Endothelial cell of umbilical vein (primary cell): ENCODE measurements around the gene FAM53A. TPM values are rescaled to one million over a fixed set of nuclear protein-coding genes. Genes with fewer than 3 reads are reported as not detected.

Experiments
- BruUV-seq: library from RNA; stranded (reverse); fragments of 400-500 nt; replicated peaks from 2 replicates; lab custom pipeline; 2021; lab: Mats Ljungman, UMichigan
- CTCF ChIA-PET: fragments of 300-600, 350-600 bp; sonication (Branson Sonifier 250); formaldehyde crosslinking; loops from one replicate; lab custom pipeline; 2021; ENCODE audit warnings: antibody characterized with exemption, inconsistent platforms; lab: Charles Lee
- POLR2A ChIA-PET: fragments of 300-600, 350-600 bp; sonication (Branson Sonifier 250); formaldehyde crosslinking; loops from one replicate; lab custom pipeline; 2021; ENCODE audit warnings: antibody characterized with exemption, inconsistent platforms; lab: Charles Lee
- DNase-seq: peaks from one replicate; pipeline ENCODE4 v3.0.0-alpha.2; 2011; ENCODE audit warnings: low read depth, low spot score
- FAIRE-seq: peaks from 2 replicates; lab custom pipeline; 2011; peaks lifted over from hg19 to GRCh38; lab: Jason Lieb, UNC
- H2AFZ ChIP-seq: 2 replicates; pipeline ENCODE4 v1.6.0; 2012; ENCODE audit warnings: low read depth, low read length, control low read depth, inconsistent platforms
- H3K27ac ChIP-seq: 2 replicates; pipeline ENCODE4 v1.5.1; 2011; ENCODE audit warnings: low read depth, mild to moderate bottlenecking, control low read depth, low read length, moderate library complexity; ENCODE audit not compliant: insufficient read depth
- H3K27me3 ChIP-seq, 2 experiments: 2 replicates each; pipeline versions ENCODE4 v1.6.0 to v1.6.1; 2011; ENCODE audit warnings: low read length in 2 of 2, mixed read lengths in 1 of 2; ENCODE audit not compliant: control insufficient read depth in 2 of 2, insufficient read depth in 2 of 2
- H3K36me3 ChIP-seq, 2 experiments: 2 replicates in 1 of 2; 3 replicates in 1 of 2; pipeline ENCODE4 v1.5.1; 2011; ENCODE audit warnings: low read length in 2 of 2, mild to moderate bottlenecking in 1 of 2, moderate library complexity in 1 of 2; ENCODE audit not compliant: control insufficient read depth in 2 of 2, insufficient read depth in 2 of 2; ENCODE audit errors: extremely low read depth in 1 of 2
- H3K4me1 ChIP-seq: 3 replicates; pipeline ENCODE4 v1.5.1; 2011; ENCODE audit warnings: mild to moderate bottlenecking, low read length; ENCODE audit not compliant: control insufficient read depth, insufficient read depth; ENCODE audit errors: extremely low read depth
- H3K4me2 ChIP-seq: 2 replicates; pipeline ENCODE4 v1.6.1; 2011; ENCODE audit warnings: low read length, control low read depth, mixed read lengths; ENCODE audit not compliant: insufficient read depth
- H3K4me3 ChIP-seq, 3 experiments: fragments of 200-600 bp in 1 of 3; sonication (generic), shearing (Covaris generic) in 1 of 3; replicated peaks in 1 of 3; 2 replicates each; pipeline ENCODE4 v1.5.1; 2011 to 2016; ENCODE audit warnings: control low read depth in 3 of 3, low read length in 3 of 3, mild to moderate bottlenecking in 2 of 3, inconsistent platforms in 1 of 3, low read depth in 1 of 3, moderate library complexity in 1 of 3; ENCODE audit not compliant: insufficient read depth in 1 of 3
- H3K79me2 ChIP-seq: 2 replicates; pipeline ENCODE4 v1.6.0; 2012; ENCODE audit warnings: low read length, inconsistent platforms; ENCODE audit not compliant: control insufficient read depth, insufficient read depth
- H3K9ac ChIP-seq: replicated peaks from 2 replicates; pipeline ENCODE3; 2011; ENCODE audit warnings: low read length, control low read depth; ENCODE audit not compliant: insufficient read depth; ENCODE audit errors: extremely low read depth
- H3K9me1 ChIP-seq: replicated peaks from 3 replicates; pipeline ENCODE4 v1.6.0; 2011; ENCODE audit warnings: mild to moderate bottlenecking, low read length; ENCODE audit not compliant: control insufficient read depth, insufficient read depth; ENCODE audit errors: extremely low read depth
- H3K9me3 ChIP-seq: replicated peaks from 2 replicates; pipeline ENCODE4 v1.5.1; 2012; ENCODE audit warnings: low read length, inconsistent platforms; ENCODE audit not compliant: control insufficient read depth, insufficient read depth
- H4K20me1 ChIP-seq: replicated peaks from 2 replicates; pipeline ENCODE3; 2011; ENCODE audit warnings: mild to moderate bottlenecking, low read length; ENCODE audit not compliant: control insufficient read depth, insufficient read depth; ENCODE audit errors: extremely low read depth
- FOS ChIP-seq: IDR thresholded peaks from 2 replicates; pipeline ENCODE4 v1.6.1; 2011; ENCODE audit warnings: mild to moderate bottlenecking, low read length, moderate library complexity, borderline replicate concordance; ENCODE audit not compliant: insufficient read depth
- GATA2 ChIP-seq: IDR thresholded peaks from 2 replicates; pipeline ENCODE4 v1.7.0; 2011; ENCODE audit warnings: low read depth, mild to moderate bottlenecking, moderate library complexity, mixed read lengths, low read length; ENCODE audit not compliant: insufficient read length, insufficient read depth
- MAX ChIP-seq: IDR thresholded peaks from 2 replicates; pipeline ENCODE4 v1.6.1; 2011; ENCODE audit not compliant: insufficient read depth, insufficient read length
- POLR2A ChIP-seq: IDR thresholded peaks from 2 replicates; pipeline ENCODE4 v1.6.1; 2012; ENCODE audit warnings: low read depth, mild to moderate bottlenecking, control low read depth, low read length
- POLR2AphosphoS5 ChIP-seq: IDR thresholded peaks from 2 replicates; pipeline ENCODE4 v1.6.1; 2012; ENCODE audit warnings: low read depth, mild to moderate bottlenecking, control low read depth, low read length, moderate library complexity; ENCODE audit not compliant: insufficient read depth
- dilution Hi-C: fragments of 300-500 bp; cut with MboI; formaldehyde crosslinking; loops from one replicate; pipeline ENCODE4 v1.15.0; 2019; ENCODE audit warnings: low sequenced_read_pairs; ENCODE audit not compliant: extremely low pct_ligation_motif_present
- intact Hi-C: fragments of 100-400 bp; cut with micrococcal nuclease; formaldehyde crosslinking; loops from one replicate; pipeline ENCODE4 v1.10.0; 2022
- polyA plus RNA-seq, 4 experiments: library from polyadenylated mRNA; depleted of rRNA in 3 of 4; stranded (reverse) in 3 of 4; unstranded in 1 of 4; fragments of >200 nt; gene quantifications; 2 replicates each; pipeline versions ENCODE4 v1.2.1 to v1.2.3, GENCODE V29; 2011 to 2012; ENCODE audit warnings: missing spikeins in 1 of 4
- total RNA-seq: library from RNA; stranded (reverse); gene quantifications from 2 replicates; pipeline ENCODE4 v1.2.3, GENCODE V29; 2021

Gene FAM53A
- total and polyA plus RNA-seq, 2 donors (not counting 3 experiments of a cell fraction or from before 2014, with no cell fraction given) = 1.3 to 1.7 TPM

- ChIA-PET CTCF (no interaction called here), POLR2A (no interaction called here)
- Histone ChIP-seq H3K9me1 (no peaks in the 10 kb centered on the region), H3K27ac (no peak overlapping the region), H3K4me2 (no peak overlapping the region), H3K36me3 (no peaks in the 10 kb centered on the region), H3K9me3 (no peaks in the 10 kb centered on the region), H3K4me3 (no peak overlapping the region), H3K27me3 (no peaks in the 10 kb centered on the region), H3K79me2 (no peaks in the 10 kb centered on the region), H3K4me1 (no peaks in the 10 kb centered on the region), H3K9ac (no peak overlapping the region), H4K20me1 (no peaks in the 10 kb centered on the region), H2AFZ (no peak overlapping the region)
- FAIRE-seq = no peak
- DNase-seq = no peak
- BruUV-seq = no TSS peak
- intact Hi-C loops (no loop called here), dilution Hi-C loops (no loop called here)
- TF ChIP-seq POLR2AphosphoS5 (no peak), POLR2A (no peak), MAX (no peak)
Measured at GRCh38 chr4:1656986-1657385, 27.1 kb downstream of the FAM53A start.

GRCh38 chr4:1656132-1656531 lies 28.0 kb downstream of the FAM53A start:
- Histone ChIP-seq H2AFZ (no peak overlapping the region), H3K4me2 (no peak overlapping the region), H3K27me3 (no peaks in the 10 kb centered on the region), H3K79me2 (no peaks in the 10 kb centered on the region), H3K9me1 (no peaks in the 10 kb centered on the region), H3K36me3 (no peaks in the 10 kb centered on the region), H4K20me1 (no peaks in the 10 kb centered on the region), H3K9me3 (no peaks in the 10 kb centered on the region), H3K27ac (no peak overlapping the region), H3K4me1 (no peaks in the 10 kb centered on the region), H3K4me3 (no peak overlapping the region), H3K9ac (no peak overlapping the region)
- dilution Hi-C loops (no loop called here), intact Hi-C loops (no loop called here)
- no TSS peak for BruUV-seq
- DNase-seq = no peak
- no peak for FAIRE-seq
- ChIA-PET CTCF (no interaction called here), POLR2A (no interaction called here)
- TF ChIP-seq GATA2 (no peak), FOS (no peak)
